SIG-M5 treated with dmso at 0.1 percent for 504 hours (cell line): ENCODE results near the gene CATSPER3.

Experiments
- DNase-seq: peaks from one replicate; lab custom pipeline; 2025; ENCODE audit not compliant: unreplicated experiment; lab: John Stamatoyannopoulos, UW

CATSPER3 gene

GRCh38 chr5:135028791-135029476 lies 61.2 kb downstream of the CATSPER3 start:
- no peak for DNase-seq

- no peak for DNase-seq
Measured at GRCh38 chr5:135029477-135030122, 61.9 kb downstream of the CATSPER3 start.

GRCh38 chr5:135030123-135030955 lies 62.6 kb downstream of the CATSPER3 start:
- no peak for DNase-seq

GRCh38 chr5:135030956-135031812 lies 63.5 kb downstream of the CATSPER3 start:
- DNase-seq: no peak

GRCh38 chr5:135031813-135032694 lies 64.3 kb downstream of the CATSPER3 start:
- DNase-seq: no peak

GRCh38 chr5:135032695-135032998 lies 64.9 kb downstream of the CATSPER3 start:
- DNase-seq: no peak

GRCh38 chr5:135032999-135033861 lies 65.5 kb downstream of the CATSPER3 start:
- DNase-seq: peak; percentile 37

GRCh38 chr5:135033901-135034235 lies 66.2 kb downstream of the CATSPER3 start, which contains the start of gene PITX1:
Gene PITX1 (minus strand): TSS chr5:135034228. CDS start chr5:135033881, 347 bp downstream.
- peak; percentile 50 for DNase-seq

GRCh38 chr5:135034236-135034962 lies 66.7 kb downstream of the CATSPER3 start:
- peak; percentile 50 for DNase-seq

GRCh38 chr5:135034963-135035677 lies 67.4 kb downstream of the CATSPER3 start:
- DNase-seq: no peak

GRCh38 chr5:135035678-135036030 lies 67.9 kb downstream of the CATSPER3 start:
- no peak for DNase-seq

GRCh38 chr5:135036405-135036804 lies 68.7 kb downstream of the CATSPER3 start:
- DNase-seq: no peak

- DNase-seq: no peak
Measured at GRCh38 chr5:135037519-135038204, 70.0 kb downstream of the CATSPER3 start.

GRCh38 chr5:135038205-135038812 lies 70.6 kb downstream of the CATSPER3 start:
- DNase-seq: no peak

GRCh38 chr5:135038813-135039270 lies 71.1 kb downstream of the CATSPER3 start:
- no peak for DNase-seq

GRCh38 chr5:135039271-135040033 lies 71.7 kb downstream of the CATSPER3 start:
- DNase-seq: no peak
